Liver (tissue), 3 donors: Measurements from ENCODE around the gene TXLNA.
A peak's percentile ranks its signal among the peaks of the same experiment; 100 is the strongest.

ENCODE experiments used
- ATF3 ChIP-seq: IDR thresholded peaks from 2 replicates; pipeline ENCODE4 v1.6.1; 2016; ENCODE audit warnings: antibody characterized with exemption
- CTCF ChIP-seq: fragments of 150-350 bp; IDR thresholded peaks from 2 replicates; pipeline ENCODE4 v1.5.1; 2017; ENCODE audit warnings: improper control_type of control experiment, low read depth, low read length; ENCODE audit not compliant: missing input control
- FOXA1 ChIP-seq: IDR thresholded peaks from 2 replicates; pipeline ENCODE4 v1.6.1; 2016; ENCODE audit warnings: antibody characterized with exemption
- JUND ChIP-seq, 2 donors: IDR thresholded peaks; 2 replicates each; pipeline ENCODE4 v1.6.1; 2016; ENCODE audit warnings: antibody characterized with exemption in 2 of 2
- RAD21 ChIP-seq, 2 donors: IDR thresholded peaks; 2 replicates each; pipeline ENCODE4 v1.6.1; 2016; ENCODE audit warnings: antibody characterized with exemption in 2 of 2, mild to moderate bottlenecking in 2 of 2
- REST ChIP-seq: IDR thresholded peaks from 2 replicates; pipeline ENCODE4 v1.6.1; 2016; ENCODE audit warnings: antibody characterized with exemption, mild to moderate bottlenecking
- TAF1 ChIP-seq: conservative IDR thresholded peaks from 2 replicates; pipeline ENCODE4 v1.6.1; 2016; ENCODE audit warnings: antibody characterized with exemption, mild to moderate bottlenecking
- TF ChIP-seq, protein P1 (sequence below): IDR thresholded peaks from 2 replicates; pipeline ENCODE4 v1.6.1; 2016; ENCODE audit warnings: antibody characterized with exemption
- donor health status: healthy.
- donor health status: healthy.

DNA sequence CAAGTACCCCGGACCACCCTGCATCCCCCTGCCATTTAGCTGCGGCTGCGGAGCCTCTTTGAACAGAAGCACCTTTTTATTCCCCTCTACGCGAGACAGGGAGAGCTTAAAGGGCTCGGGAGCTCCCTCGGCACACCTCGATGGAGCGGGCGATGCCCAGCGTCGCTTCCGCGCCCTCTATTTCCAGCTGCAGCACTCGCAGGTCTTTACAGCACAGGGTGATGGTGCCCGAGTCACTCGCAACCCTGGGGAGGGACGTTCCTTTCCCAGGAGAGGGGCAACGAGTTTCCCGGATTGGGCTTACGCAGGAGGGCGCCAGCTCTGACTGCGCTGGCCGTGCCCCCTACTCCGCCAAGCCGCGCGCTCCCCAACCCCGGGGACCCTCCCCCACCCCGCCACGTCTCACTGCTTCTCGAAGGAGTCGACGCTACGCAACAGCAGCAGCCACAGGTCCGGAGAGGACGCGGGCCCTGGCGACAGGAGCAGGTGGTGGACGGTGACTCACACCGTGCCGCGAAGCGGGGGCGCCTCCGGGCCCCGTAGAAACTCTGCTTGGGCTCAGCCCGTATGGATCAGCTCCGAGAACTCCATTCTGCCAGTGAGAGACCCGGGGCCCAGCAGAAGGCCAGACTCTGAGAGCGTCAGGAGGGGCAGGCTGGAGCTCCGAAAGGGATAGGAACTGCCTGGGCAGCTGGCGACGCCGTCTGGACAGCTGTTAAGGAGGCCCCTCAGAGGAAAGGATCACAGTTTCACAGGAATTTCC, 61.7 kb downstream of the TXLNA start:
- TF ChIP-seq CTCF = no peak
- no peak for TF ChIP-seq JUND (IDR thresholded peaks at IDR 0.05)
- TF ChIP-seq, protein P1, sequence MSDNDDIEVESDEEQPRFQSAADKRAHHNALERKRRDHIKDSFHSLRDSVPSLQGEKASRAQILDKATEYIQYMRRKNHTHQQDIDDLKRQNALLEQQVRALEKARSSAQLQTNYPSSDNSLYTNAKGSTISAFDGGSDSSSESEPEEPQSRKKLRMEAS = no peak
- TF ChIP-seq REST = no peak
- TF ChIP-seq FOXA1 = no peak
- TF ChIP-seq ATF3 = no peak
- TF ChIP-seq RAD21 (IDR thresholded peaks at IDR 0.05) = peak in 1 of 2 donors; percentile 9
- TF ChIP-seq TAF1 = no peak
